H54 (cell line): ENCODE results near the gene MBNL1.
"Not testable (repeated sequence)": the region's sequence is repeated elsewhere in the genome, so short reads cannot be mapped to it uniquely, and the experiment has no call there.

ENCODE experiments used
- DNase-seq: peaks from one replicate; pipeline ENCODE4 v3.0.0; 2011; ENCODE audit warnings: low spot score, mixed read lengths; ENCODE audit not compliant: insufficient read length
- FAIRE-seq: peaks from 3 replicates; lab custom pipeline; 2011; peaks lifted over from hg19 to GRCh38; lab: Jason Lieb, UNC
- POLR2A ChIP-seq: IDR thresholded peaks from 2 replicates; pipeline ENCODE4 v1.6.1; 2011; ENCODE audit warnings: low read depth, mild to moderate bottlenecking, low read length

MBNL1 gene

DNA sequence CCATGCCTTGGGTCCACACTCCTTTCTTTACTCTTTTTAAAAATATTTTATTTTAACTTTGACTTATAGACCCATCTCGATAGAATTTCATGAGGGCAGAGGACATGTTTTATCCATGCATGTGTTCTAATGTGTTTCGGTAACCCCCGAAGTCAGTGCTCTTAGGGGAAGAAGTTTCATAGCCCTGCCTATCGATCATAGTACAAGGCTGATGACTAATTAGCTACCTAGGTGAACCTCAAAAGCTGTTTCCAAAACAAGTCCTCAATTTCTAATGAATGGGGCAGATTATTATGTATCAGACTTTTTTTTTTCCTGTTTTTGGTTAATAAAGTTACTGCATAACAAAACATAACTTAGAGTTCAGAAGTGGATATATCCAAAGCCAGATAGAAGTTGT lies 82.0 kb downstream of the MBNL1 start:
- no peak for TF ChIP-seq POLR2A
- no peak for DNase-seq
- no peak for FAIRE-seq

DNA sequence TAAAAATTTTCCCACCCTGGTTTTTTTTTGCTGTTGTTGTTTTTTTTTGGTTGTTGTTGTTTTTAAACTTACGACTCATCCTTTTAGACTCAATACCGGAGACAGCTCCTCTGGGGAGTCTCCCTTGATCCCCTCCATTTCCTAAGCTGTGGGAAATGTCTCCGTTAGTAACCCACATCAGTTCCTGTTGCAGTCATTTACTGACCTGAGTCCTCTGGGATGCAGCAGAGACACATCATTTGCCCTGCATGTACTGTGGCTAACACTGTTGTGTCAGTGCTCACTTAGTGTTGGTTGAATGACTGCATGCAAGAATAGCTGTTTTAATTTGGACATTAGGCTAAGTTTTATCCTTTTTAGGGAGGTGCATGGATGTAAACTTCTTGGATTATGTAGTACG lies 83.8 kb downstream of the MBNL1 start:
- FAIRE-seq (peak; percentile 88), DNase-seq (no peak)
- no peak for TF ChIP-seq POLR2A

- DNase-seq (no peak), FAIRE-seq (no peak)
- no peak for TF ChIP-seq POLR2A
Observed at GRCh38 chr3:152353578-152353977, 84.8 kb downstream of the MBNL1 start.

GRCh38 chr3:152355744-152356665 lies 87.3 kb downstream of the MBNL1 start:
- DNase-seq (no peak), FAIRE-seq (no peak)

GRCh38 chr3:152356870-152357276 lies 88.1 kb downstream of the MBNL1 start:
- no peak for TF ChIP-seq POLR2A
- FAIRE-seq (no peak), DNase-seq (no peak)

More at GRCh38 chr3:152355744-152356665, 87.3 kb downstream of the MBNL1 start:
- TF ChIP-seq POLR2A: no peak

- DNase-seq (no peak), FAIRE-seq (peak; percentile 33)
- no peak for TF ChIP-seq POLR2A
Observed at GRCh38 chr3:152357587-152357986, 88.9 kb downstream of the MBNL1 start.

DNA sequence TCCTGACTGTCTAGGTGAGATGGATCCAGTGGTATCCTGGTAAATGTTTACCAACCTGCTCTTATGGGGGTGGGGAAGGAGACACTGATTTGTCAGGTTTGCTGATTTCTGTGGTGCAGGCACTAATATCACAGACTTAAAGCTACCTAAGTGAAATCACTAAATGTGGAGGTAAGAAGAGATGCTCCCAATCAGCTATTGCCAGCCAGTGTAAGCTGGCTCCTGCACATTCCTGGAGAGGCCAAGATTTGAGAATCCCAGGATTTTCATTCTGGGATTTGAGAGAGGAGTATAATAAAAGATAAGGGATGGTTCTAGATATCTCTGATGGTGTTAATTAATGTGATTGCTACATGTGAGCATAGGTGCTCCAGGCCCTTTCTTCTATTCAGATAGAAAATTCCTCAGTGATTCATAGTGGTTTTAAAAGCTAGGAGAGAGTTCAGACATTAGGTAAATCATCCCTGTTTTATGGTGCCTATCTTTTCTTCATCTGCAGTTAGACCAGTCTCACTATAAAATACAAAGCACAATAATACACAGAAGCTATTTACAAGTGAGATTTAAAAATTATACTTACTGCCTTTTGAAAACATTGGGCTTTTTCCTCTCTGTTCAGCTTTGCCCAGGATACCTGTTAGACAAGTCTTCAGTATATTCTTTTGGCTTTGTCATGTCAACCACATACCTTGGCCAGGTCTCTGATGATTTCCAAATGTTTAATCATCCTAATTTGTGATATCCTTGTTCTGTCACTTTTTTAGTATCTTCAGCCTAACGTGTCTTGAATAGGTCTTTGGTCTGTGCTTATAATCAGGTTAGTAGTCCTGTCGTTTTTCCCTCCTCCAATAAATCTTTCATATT lies 90.9 kb downstream of the MBNL1 start:
- TF ChIP-seq POLR2A: no peak
- DNase-seq (no peak), FAIRE-seq (peak; percentile 11)

DNA sequence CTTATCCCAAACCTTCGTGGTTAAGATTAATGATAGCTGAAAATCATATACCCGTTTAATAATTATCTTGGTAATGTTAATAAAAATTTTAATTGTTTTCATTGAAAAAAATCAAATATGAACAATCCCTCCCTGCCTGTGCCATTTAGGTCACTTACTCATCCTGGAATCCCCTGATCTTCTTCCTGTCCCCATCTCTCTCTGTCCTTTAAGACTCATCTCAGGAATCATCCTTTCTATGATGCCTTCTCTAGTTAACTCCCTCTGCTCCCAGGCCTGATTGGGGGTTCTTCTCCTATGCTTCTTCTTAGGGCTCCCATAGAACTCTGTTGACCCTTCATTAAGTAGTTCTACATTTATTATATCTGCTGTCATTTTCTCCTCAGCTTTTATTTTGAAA lies 91.6 kb downstream of the MBNL1 start:
- DNase-seq: no peak
- FAIRE-seq: no peak
- no peak for TF ChIP-seq POLR2A

GRCh38 chr3:152360966-152361365 lies 92.2 kb downstream of the MBNL1 start:
- TF ChIP-seq POLR2A: no peak
- no peak for DNase-seq
- no peak for FAIRE-seq

DNA sequence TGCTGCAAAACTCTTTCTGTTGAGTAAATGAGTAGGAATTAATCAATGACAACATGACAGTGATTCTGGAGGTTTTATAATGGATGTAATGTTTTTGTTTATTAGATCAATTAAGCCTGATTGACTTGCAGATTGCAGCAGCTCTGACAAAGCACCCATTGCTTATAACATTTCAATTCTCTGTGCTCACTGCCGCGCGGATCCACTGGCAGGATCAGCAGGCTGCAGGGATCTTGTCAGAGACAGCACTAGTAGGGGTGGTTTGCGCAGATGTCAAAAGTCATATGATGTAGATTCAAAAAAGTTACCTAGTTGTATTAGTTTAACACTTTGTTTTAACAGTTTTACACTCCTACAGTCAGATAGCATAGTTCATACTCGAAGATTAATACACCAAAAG lies 93.4 kb downstream of the MBNL1 start:
- no peak for FAIRE-seq
- DNase-seq: no peak
- TF ChIP-seq POLR2A: no peak

DNA sequence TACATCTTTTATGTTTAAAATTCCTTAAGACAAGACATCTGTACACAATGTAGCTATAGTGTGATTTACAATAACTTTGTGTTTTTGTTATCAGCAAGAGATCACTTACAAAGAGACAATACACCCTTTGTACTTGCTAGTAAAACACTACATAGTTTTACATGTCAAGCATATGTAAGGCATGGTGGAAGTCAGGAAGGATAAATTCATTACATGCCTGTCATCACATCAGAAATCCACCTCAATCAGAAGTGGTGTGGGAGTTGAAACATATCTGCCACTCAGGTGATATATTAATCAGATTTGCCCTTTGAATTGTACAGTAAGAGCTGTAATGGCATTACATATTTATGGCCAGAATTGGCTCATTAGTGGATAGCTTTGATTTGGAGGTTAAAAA lies 95.5 kb downstream of the MBNL1 start:
- TF ChIP-seq POLR2A: no peak
- DNase-seq (no peak), FAIRE-seq (peak; percentile 88)

GRCh38 chr3:152365126-152365525 lies 96.4 kb downstream of the MBNL1 start:
- FAIRE-seq (no peak), DNase-seq (no peak)
- no peak for TF ChIP-seq POLR2A

GRCh38 chr3:152365766-152366593 lies 97.3 kb downstream of the MBNL1 start:
- FAIRE-seq (peak; percentile 89), DNase-seq (no peak)
- no peak for TF ChIP-seq POLR2A

DNA sequence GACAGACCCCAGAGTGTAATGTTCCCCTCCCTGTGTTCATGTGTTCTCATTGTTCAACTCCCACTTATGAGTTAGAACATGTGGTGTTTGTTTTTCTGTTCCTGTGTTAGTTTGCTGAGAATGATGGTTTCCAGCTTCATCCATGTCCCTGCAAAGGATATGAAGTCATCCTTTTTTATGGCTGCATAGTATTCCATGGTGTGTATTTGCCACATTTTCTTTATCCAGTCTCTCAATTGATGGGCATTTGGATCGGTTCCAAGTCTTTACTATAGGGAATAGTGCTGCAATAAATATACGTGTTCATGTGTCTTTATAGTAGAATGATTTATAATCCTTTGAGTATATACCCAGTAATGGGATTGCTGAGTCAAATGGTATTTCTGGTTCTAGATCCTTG lies 98.5 kb downstream of the MBNL1 start:
- FAIRE-seq: not testable (repeated sequence)

GRCh38 chr3:152372633-152373032 lies 103.9 kb downstream of the MBNL1 start:
- FAIRE-seq, DNase-seq: not testable (repeated sequence)

More for the DNA sequence above, 98.5 kb downstream of the MBNL1 start:
- not testable (repeated sequence) for DNase-seq
